Gastroesophageal sphincter (tissue), 3 donors: Measurements from ENCODE around the gene LTBR.

Experiments
- POLR2A ChIP-seq, 2 donors: fragments of 450-650 bp; IDR thresholded peaks; one replicate each; pipeline ENCODE4 v1.6.1; 2017; ENCODE audit warnings: antibody characterized with exemption in 2 of 2, mild to moderate bottlenecking in 2 of 2, moderate library complexity in 1 of 2
- POLR2AphosphoS5 ChIP-seq: sonication (generic); formaldehyde crosslinking; IDR thresholded peaks from one replicate; pipeline ENCODE4 v1.6.1; 2017; ENCODE audit warnings: antibody characterized with exemption
- TF ChIP-seq, protein P1 (sequence below), 4 experiments: fragments of 200-600 bp in 2 of 4; fragments of 450-650 bp in 2 of 4; sonication (generic) in 1 of 4; IDR thresholded peaks; one replicate each; pipeline ENCODE4 v1.5.1; 2017 to 2019; ENCODE audit warnings: antibody characterized with exemption in 4 of 4, mild to moderate bottlenecking in 2 of 4, moderate library complexity in 2 of 4

DNA sequence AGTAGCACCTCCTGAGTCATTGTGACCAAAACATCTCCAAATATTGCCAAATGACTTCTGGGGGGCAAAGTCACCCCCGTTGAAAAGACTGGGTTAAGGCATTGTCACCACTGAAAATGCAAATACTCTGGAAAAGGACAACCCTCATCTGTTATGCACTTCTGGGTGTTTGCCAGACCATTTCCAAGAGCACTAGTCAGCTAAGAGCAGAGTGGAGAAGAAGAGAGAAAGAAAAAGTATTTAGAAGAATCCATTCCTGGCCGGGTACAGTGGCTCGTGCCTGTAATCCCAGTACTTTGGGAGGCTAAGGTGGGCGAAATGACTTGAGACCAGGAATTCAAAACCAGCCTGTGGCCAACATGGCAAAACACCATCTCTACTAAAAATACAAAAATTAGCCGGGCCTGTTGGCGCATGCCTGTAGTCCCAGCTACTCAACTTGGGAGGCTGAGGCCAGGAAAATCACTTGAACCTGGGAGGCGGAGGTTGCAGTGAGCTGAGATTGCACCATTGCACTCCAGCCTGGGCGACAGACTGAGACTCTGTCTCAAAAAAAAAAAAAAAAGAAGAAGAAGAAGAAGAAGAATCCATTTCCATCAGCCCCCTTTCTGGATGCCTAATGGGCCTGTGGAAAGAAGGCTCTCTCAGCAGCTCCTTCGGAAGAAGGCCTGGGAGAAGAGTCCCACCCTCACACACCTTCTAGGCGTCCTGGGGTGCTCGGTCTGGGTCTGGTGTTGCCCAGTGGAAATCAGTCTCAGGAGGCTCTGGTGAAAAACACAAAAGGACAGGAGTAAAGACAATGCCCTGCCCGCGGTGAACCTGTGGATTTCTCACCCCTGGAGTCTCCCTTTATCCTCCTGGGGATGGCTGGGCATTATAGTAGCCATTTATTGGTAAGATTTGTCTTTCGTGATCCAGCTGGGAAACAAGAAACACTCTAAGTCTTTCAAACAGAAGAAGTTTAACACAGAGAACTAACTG lies 3.5 kb upstream of the LTBR start:
- TF ChIP-seq POLR2A (IDR thresholded peaks at IDR 0.05) (no peak), POLR2AphosphoS5 (no peak)
- TF ChIP-seq, protein P1, sequence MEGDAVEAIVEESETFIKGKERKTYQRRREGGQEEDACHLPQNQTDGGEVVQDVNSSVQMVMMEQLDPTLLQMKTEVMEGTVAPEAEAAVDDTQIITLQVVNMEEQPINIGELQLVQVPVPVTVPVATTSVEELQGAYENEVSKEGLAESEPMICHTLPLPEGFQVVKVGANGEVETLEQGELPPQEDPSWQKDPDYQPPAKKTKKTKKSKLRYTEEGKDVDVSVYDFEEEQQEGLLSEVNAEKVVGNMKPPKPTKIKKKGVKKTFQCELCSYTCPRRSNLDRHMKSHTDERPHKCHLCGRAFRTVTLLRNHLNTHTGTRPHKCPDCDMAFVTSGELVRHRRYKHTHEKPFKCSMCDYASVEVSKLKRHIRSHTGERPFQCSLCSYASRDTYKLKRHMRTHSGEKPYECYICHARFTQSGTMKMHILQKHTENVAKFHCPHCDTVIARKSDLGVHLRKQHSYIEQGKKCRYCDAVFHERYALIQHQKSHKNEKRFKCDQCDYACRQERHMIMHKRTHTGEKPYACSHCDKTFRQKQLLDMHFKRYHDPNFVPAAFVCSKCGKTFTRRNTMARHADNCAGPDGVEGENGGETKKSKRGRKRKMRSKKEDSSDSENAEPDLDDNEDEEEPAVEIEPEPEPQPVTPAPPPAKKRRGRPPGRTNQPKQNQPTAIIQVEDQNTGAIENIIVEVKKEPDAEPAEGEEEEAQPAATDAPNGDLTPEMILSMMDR (IDR thresholded peaks at IDR 0.05), result no peak
